ENCODE measurements around the gene RASSF7. TPM values are rescaled to one million over a fixed set of nuclear protein-coding genes. Genes with fewer than 3 reads are reported as not detected.
A peak's percentile ranks its signal among the peaks of the same experiment; 100 is the strongest.

RASSF7 gene
- total RNA-seq, 2 donors from 2014 or later: 8.5 to 13.0 TPM

- Histone ChIP-seq H3K27me3 (no peaks in the 10 kb centered on the region), H3K4me1 (peaks cover 0 to 46% of the 10 kb centered on the region in 2 donors)
Measured at GRCh38 chr11:574632-575312, 14.0 kb downstream of the RASSF7 start.

GRCh38 chr11:575313-575995, 14.7 kb downstream of the RASSF7 start:
- TF ChIP-seq CTCF (IDR thresholded peaks at IDR 0.05): no peak
- H3K27me3 ChIP-seq: no peaks in the 10 kb centered on the region
- H3K4me3 ChIP-seq: peak overlapping the region; percentile 55 to 68
- no peaks in the 10 kb centered on the region for H3K9me3 ChIP-seq
- H3K27ac ChIP-seq: peak overlapping the region; percentile 61 to 67
- DNase-seq (ENCODE audit: low spot score): peak; percentile 62
- peaks cover 0 to 51% of the 10 kb centered on the region in 2 donors for H3K4me1 ChIP-seq
- no peaks in the 10 kb centered on the region for H3K36me3 ChIP-seq

More at GRCh38 chr11:574632-575312, 14.0 kb downstream of the RASSF7 start:
- Histone ChIP-seq H3K9me3 (no peaks in the 10 kb centered on the region), H3K27ac (peak overlapping the region in 1 of 2 donors; percentile 67), H3K36me3 (no peaks in the 10 kb centered on the region), H3K4me3 (peak overlapping the region; percentile 55 to 68)
- TF ChIP-seq CTCF (IDR thresholded peaks at IDR 0.05): no peak
- no peak for DNase-seq (ENCODE audit: low spot score)

GRCh38 chr11:575996-576768, 15.4 kb downstream of the RASSF7 start, which contains the start of gene PHRF1:
TSS of gene PHRF1 (plus strand) at chr11:576470. CDS start at chr11:581513, 5,043 bp downstream.
- Histone ChIP-seq H3K27me3 (no peaks in the 10 kb centered on the region), H3K27ac (peak within 1 kb of the TSS; percentile 89 to 96), H3K4me1 (peaks cover 0 to 57% of the 10 kb centered on the region in 2 donors), H3K4me3 (peak within 1 kb of the TSS; percentile 84 to 87), H3K36me3 (no peaks in the 10 kb centered on the region), H3K9me3 (no peaks in the 10 kb centered on the region)
- DNase-seq (ENCODE audit: low spot score): peak; percentile 94
- no peak for TF ChIP-seq CTCF (IDR thresholded peaks at IDR 0.05)

GRCh38 chr11:576811-577610, 16.2 kb downstream of the RASSF7 start:
- no peak for DNase-seq (ENCODE audit: low spot score)
- peaks cover 5% of the 10 kb centered on the region for H3K36me3 ChIP-seq
- H3K4me3 ChIP-seq: peak overlapping the region; percentile 84 to 87
- H3K27ac ChIP-seq: peak overlapping the region; percentile 30 to 89
- H3K4me1 ChIP-seq: peaks cover 0 to 65% of the 10 kb centered on the region in 2 donors
- TF ChIP-seq CTCF (IDR thresholded peaks at IDR 0.05): no peak
- no peaks in the 10 kb centered on the region for H3K27me3 ChIP-seq
- H3K9me3 ChIP-seq: no peaks in the 10 kb centered on the region

GRCh38 chr11:577611-577894, 16.8 kb downstream of the RASSF7 start:
- no peak for TF ChIP-seq CTCF (IDR thresholded peaks at IDR 0.05)
- Histone ChIP-seq H3K9me3 (no peaks in the 10 kb centered on the region), H3K4me3 (peak overlapping the region; percentile 84 to 87), H3K27ac (peak overlapping the region in 1 of 2 donors; percentile 89), H3K4me1 (peaks cover 0 to 65% of the 10 kb centered on the region in 2 donors), H3K36me3 (peaks cover 10% of the 10 kb centered on the region), H3K27me3 (no peaks in the 10 kb centered on the region)
- no peak for DNase-seq (ENCODE audit: low spot score)

All from right atrium auricular region (tissue), 2 donors.